ENCODE measurements around the gene KAZN. TPM values are rescaled to one million over a fixed set of nuclear protein-coding genes. Genes with fewer than 3 reads are reported as not detected.

The KAZN gene
- total RNA-seq, 1 donor from 2014 or later: 4.3 TPM

GRCh38 chr1:14689996-14690615 lies 91.6 kb downstream of the KAZN start:
- DNase-seq (ENCODE audit: missing footprints) (no peak), ATAC-seq (no peak)
- intact Hi-C loops (cut with DNase I): no loop called here

- intact Hi-C loops (cut with DNase I): no loop called here
- no peak for ATAC-seq
- DNase-seq (ENCODE audit: missing footprints): no peak
Observed at GRCh38 chr1:14693949-14694348, 95.5 kb downstream of the KAZN start.

GRCh38 chr1:14694589-14694988 lies 96.1 kb downstream of the KAZN start:
- intact Hi-C loops (cut with DNase I): no loop called here
- no peak for ATAC-seq
- DNase-seq (ENCODE audit: missing footprints): no peak

GRCh38 chr1:14696761-14697160 lies 98.3 kb downstream of the KAZN start:
- ATAC-seq: no peak
- DNase-seq (ENCODE audit: missing footprints): no peak
- intact Hi-C loops (cut with DNase I): no loop called here

GRCh38 chr1:14697353-14697752 lies 98.9 kb downstream of the KAZN start:
- no peak for DNase-seq (ENCODE audit: missing footprints)
- ATAC-seq: no peak
- intact Hi-C loops (cut with DNase I): no loop called here

- ATAC-seq (no peak), DNase-seq (ENCODE audit: missing footprints) (no peak)
- intact Hi-C loops (cut with DNase I): no loop called here
Observed at GRCh38 chr1:14698314-14698713, 99.8 kb downstream of the KAZN start.

- DNase-seq (ENCODE audit: missing footprints): no peak
- intact Hi-C loops (cut with DNase I): no loop called here
- no peak for ATAC-seq
Observed at GRCh38 chr1:14699620-14700019, 101.1 kb downstream of the KAZN start.

- ATAC-seq (no peak), DNase-seq (ENCODE audit: missing footprints) (no peak)
- intact Hi-C loops (cut with DNase I): no loop called here
Observed at GRCh38 chr1:14704846-14705245, 106.4 kb downstream of the KAZN start.

- intact Hi-C loops (cut with DNase I): no loop called here
- ATAC-seq (no peak), DNase-seq (ENCODE audit: missing footprints) (no peak)
Observed at GRCh38 chr1:14705824-14706223, 107.3 kb downstream of the KAZN start.

- no peak for DNase-seq (ENCODE audit: missing footprints)
- ATAC-seq: no peak
- intact Hi-C loops (cut with DNase I): no loop called here
Observed at GRCh38 chr1:14706631-14707030, 108.1 kb downstream of the KAZN start.

GRCh38 chr1:14707531-14708445 lies 109.3 kb downstream of the KAZN start:
- DNase-seq (ENCODE audit: missing footprints) (no peak), ATAC-seq (no peak)
- intact Hi-C loops (cut with DNase I): no loop called here

GRCh38 chr1:14710331-14710730 lies 111.8 kb downstream of the KAZN start:
- no peak for DNase-seq (ENCODE audit: missing footprints)
- intact Hi-C loops (cut with DNase I): no loop called here
- ATAC-seq: no peak

- intact Hi-C loops (cut with DNase I): no loop called here
- DNase-seq (ENCODE audit: missing footprints) (no peak), ATAC-seq (no peak)
Observed at GRCh38 chr1:14712136-14712535, 113.7 kb downstream of the KAZN start.

- DNase-seq (ENCODE audit: missing footprints): no peak
- intact Hi-C loops (cut with DNase I): no loop called here
- ATAC-seq: no peak
Observed at GRCh38 chr1:14713077-14713476, 114.6 kb downstream of the KAZN start.

- intact Hi-C loops (cut with DNase I): no loop called here
- ATAC-seq (no peak), DNase-seq (ENCODE audit: missing footprints) (no peak)
Observed at GRCh38 chr1:14715266-14715665, 116.8 kb downstream of the KAZN start.

- intact Hi-C loops (cut with DNase I): no loop called here
- no peak for DNase-seq (ENCODE audit: missing footprints)
- ATAC-seq: no peak
Observed at GRCh38 chr1:14715802-14716201, 117.3 kb downstream of the KAZN start.

GRCh38 chr1:14716474-14716873 lies 118.0 kb downstream of the KAZN start:
- ATAC-seq: no peak
- intact Hi-C loops (cut with DNase I): no loop called here
- DNase-seq (ENCODE audit: missing footprints): no peak

GRCh38 chr1:14718476-14718875 lies 120.0 kb downstream of the KAZN start:
- intact Hi-C loops (cut with DNase I): no loop called here
- ATAC-seq (no peak), DNase-seq (ENCODE audit: missing footprints) (no peak)

- intact Hi-C loops (cut with DNase I): no loop called here
- ATAC-seq (no peak), DNase-seq (ENCODE audit: missing footprints) (no peak)
Observed at GRCh38 chr1:14723401-14723800, 124.9 kb downstream of the KAZN start.

GRCh38 chr1:14724246-14724645 lies 125.8 kb downstream of the KAZN start:
- intact Hi-C loops (cut with DNase I): no loop called here
- DNase-seq (ENCODE audit: missing footprints) (no peak), ATAC-seq (no peak)
